HG03565 (cell line): ENCODE results near the gene PBX4.
"Not testable (repeated sequence)": the region's sequence is repeated elsewhere in the genome, so short reads cannot be mapped to it uniquely, and the experiment has no call there.

Source experiments
- ATAC-seq: cut with Tn5 transposase; IDR thresholded peaks from one replicate; pipeline ENCODE4 v1.9.1; 2021; ENCODE audit warnings: mild to moderate bottlenecking, moderate library complexity; ENCODE audit not compliant: unreplicated experiment

The PBX4 gene, protein sequence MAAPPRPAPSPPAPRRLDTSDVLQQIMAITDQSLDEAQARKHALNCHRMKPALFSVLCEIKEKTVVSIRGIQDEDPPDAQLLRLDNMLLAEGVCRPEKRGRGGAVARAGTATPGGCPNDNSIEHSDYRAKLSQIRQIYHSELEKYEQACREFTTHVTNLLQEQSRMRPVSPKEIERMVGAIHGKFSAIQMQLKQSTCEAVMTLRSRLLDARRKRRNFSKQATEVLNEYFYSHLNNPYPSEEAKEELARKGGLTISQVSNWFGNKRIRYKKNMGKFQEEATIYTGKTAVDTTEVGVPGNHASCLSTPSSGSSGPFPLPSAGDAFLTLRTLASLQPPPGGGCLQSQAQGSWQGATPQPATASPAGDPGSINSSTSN

DNA sequence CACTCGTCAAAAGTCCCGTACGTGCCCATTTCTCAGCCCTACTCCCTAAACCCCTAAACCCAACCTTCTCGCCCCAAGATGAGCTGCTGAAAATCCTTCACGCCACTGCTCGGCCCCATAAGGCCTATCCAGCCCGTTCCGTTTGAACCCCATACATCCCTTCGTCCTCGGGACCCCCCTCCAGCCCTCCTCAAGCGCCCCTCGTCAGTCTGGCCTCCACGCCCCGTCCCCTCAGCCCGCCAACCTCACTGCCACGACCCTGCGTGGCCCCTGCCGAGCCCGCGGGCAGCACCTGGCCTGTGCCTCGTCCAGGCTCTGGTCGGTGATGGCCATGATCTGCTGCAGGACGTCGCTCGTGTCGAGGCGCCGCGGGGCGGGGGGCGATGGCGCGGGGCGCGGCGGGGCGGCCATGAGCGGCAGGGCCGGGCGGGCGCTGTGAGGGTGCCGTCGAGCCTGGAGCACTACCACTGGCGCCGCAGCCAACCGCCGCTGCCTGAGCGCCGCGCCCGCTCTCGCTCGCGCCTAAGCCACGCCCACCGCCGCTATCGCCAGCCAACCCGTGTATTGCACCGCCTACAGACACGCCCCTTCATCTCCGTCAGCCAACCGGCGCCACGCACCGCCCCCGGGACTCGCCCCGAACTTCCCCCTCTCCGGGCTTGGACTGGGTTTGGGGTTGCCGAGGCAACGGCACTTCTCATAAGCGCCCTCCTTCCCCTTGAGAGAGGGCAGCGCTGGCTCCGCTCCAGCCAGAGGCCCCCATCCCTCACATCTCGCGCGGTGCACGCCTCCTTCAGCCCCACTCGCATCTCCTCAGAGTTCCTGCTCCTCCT, at the start of gene PBX4:
PBX4 (minus strand) TSS at position 469 of the 833 bp plus-strand sequence; CDS start at position 411, 58 bp downstream.
- ATAC-seq = peak; percentile 91

DNA sequence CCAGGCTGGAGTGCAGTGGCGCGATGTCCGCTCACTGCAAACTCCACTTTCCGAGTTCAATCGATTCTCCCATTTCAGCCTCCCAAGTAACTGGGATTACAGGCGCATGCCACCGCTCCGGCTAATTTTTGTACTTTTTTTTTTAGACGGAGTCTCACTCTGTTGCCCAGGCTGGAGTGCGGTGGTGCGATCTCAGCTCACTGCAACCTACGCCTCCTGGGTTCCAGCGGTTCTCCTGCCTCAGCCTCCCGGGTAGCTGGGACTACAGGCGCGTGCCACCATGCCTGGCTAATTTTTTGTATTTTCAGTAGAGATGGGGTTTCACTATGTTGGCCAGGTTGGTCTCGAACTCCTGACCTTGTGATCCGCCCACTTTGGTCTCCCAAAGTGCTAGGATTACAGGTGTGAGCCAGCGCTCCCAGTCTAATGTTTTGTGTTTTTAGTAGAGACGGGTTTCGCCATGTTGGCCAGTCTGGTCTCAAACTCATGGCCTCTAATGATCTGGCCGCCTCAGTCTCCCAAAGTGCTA, 47.0 kb upstream of the PBX4 start:
- not testable (repeated sequence) for ATAC-seq

DNA sequence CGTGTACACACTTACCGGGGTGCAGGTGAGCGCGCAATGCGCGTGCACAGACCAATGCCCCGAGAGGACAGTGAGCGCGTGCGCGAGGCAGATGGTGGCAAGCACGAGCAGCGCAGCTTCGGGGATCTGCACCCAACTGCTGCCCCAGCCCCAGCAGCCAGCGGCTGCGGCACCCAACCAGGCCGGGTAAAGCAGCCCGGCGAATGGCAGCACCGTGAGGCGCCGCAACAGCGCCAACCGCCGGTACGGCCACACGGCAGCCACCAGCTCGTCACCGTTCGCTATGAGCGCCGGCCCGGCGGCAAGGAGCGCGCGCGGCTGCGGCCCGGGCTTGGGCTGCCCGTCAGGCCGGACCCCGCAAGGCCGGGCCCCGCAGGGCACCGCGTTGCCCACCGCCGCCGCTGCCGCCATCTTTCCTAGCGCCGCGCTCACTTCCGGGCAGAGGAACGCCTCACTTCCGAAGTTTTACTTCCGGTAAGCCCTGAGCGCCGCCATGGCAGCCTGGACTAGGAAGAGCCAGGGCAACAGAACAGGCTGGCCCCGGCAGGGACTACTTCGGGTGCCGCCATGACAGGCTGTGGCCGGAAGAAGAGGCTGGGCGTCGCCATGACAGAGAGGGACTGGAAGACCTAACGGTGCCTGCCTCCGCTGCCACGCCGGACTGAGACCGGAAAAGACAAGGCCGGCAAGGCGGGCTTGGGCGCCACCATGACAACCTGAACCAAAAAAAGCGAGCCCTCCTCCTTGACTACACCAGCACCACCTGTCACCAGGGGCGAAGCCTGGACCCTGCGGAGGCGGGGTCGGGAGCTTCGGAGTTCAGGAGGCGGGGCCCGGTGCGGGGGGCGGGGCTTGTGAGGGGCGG, 45.0 kb upstream of the PBX4 start, which contains the start of gene ATP13A1:
ATP13A1 (minus strand) TSS at position 421 of the 865 bp plus-strand sequence; CDS start at position 411, 10 bp downstream.
- ATAC-seq = peak; percentile 59

DNA sequence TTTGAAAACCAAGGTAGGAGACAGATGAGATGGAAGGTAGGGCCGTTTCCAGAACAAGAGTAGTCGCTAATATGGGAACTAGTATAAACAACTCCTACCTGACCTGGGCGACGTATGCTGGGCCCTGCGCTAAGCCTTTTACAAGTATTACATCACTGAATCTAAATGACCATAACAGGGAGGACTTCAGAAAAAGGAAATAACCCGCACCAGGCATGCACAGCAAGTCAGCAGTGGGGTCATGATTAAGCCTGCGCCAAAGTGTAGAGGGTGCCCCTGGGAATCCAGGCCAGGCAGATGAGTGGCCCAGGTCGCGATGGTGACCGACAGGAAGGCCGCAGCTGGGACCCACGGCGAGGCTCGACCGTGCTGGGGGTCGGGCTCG, 44.4 kb upstream of the PBX4 start:
- ATAC-seq = no peak

DNA sequence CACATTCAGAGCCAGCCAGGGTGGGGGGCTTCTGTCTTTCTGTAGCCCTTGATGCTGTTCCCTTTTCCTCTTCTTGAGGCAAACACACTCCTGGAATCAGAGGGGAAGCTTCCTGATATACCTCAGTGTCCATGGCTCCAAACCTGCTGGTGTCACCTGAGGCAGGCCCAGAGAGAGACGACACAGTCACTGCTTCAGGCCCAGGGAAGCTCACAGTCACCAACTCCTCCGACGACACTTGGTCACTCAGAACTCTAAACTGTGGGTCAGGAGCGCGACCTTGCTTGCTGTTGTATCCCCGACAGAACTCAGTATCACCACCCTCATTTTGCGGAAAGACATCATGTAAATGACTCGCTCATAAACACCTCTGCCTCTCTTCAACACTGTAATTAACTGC, 43.9 kb upstream of the PBX4 start:
- ATAC-seq = no peak

DNA sequence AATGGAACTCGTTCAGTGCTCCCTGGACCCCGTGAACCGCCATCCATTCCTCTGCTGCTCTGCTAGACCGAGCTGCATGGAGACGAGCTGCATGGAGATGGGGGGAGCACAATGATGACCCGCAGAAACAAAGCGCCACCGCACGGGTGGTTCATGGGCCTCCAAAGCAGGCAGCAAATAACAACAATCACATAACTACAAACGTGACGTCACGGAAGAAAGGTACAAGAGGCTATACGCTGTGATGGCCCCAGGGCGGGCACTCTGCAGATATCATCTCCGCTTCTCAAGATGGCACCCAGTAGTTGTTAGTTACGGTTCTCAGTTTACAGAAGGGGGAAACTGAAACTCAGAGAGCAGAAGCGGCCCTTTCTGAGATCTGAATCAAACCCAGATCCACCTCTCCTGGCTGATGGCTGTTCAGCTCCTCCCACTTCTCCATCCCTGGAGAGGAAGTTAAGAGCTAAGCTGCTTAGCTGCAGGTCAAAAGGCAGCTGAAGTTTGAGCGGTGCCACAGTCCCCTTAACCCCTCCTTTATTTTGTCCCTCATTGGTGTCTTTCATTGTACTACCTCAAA, 43.3 kb upstream of the PBX4 start:
- ATAC-seq = peak; percentile 25

DNA sequence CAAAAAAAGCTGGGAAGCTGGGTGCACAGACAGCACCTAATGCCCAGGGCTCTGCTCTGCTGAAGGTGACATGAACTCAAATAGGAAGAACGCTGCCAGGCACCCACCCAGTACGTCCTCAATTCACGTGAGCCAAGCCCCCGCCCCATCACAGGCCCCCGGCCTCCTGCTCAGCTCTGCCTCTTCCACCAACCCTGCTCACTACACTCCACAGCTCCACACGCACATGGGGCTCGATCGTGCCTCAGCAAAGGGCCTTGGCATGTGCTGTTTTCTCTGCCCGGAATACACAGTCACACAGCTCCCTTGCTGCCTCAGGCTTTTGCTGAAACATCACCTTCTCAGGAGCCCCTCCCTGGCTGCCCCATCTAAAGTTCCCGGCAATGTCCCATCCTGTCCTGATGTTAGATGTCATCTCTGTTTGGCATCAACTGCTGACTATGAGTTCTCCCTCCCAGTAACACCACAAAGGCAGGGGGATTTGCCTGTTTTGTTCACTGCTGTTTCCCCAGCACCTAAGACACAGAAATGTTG, 42.7 kb upstream of the PBX4 start:
- ATAC-seq = no peak

DNA sequence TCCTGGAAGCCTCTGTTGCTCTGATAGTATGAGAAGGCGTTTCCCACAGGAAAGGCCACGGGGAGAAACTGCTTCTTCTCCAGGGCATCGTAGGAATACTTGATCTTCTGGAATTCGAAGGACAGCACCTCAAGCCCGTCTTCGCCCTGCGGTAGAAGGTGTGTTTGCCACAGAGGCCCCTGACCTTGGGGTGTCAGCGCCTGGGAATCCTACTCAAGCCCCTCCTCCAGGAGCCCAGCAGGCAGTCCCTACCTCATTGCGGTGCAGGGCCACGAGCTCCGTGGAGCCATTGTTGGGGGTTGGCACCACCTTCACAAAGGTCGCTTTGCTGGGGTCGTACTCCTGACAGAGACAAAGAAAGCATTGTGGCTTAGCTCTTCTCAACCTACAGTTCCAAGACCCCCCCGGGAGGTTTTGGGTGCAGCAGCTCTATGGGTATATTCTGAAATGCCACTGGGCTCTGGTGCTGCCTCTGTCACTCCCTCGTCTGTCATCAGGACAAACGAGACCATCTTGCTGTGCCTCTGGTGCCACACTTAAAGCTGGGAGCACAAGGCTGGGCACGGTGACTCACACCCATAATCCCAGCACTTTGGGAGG, 41.3 kb upstream of the PBX4 start:
- ATAC-seq = no peak

DNA sequence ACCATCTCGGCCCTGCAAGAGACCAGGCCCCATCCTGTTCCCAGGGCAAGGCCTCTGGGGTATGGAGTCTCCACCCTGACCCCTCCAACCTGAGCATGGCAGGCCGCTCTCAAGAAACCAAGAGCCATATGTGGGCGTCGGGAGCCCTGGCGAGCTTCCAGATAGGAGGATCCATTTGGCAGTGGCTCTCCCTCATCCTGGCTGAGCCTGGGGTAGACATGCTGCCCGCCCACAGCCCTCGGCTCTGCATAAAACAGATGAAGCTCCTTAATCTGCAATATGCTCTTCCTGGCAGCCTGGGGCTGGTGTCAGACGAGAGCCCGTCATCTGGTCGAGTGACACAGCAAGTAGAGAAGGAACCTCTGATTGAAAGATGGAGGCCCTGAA, 38.9 kb upstream of the PBX4 start:
- no peak for ATAC-seq

DNA sequence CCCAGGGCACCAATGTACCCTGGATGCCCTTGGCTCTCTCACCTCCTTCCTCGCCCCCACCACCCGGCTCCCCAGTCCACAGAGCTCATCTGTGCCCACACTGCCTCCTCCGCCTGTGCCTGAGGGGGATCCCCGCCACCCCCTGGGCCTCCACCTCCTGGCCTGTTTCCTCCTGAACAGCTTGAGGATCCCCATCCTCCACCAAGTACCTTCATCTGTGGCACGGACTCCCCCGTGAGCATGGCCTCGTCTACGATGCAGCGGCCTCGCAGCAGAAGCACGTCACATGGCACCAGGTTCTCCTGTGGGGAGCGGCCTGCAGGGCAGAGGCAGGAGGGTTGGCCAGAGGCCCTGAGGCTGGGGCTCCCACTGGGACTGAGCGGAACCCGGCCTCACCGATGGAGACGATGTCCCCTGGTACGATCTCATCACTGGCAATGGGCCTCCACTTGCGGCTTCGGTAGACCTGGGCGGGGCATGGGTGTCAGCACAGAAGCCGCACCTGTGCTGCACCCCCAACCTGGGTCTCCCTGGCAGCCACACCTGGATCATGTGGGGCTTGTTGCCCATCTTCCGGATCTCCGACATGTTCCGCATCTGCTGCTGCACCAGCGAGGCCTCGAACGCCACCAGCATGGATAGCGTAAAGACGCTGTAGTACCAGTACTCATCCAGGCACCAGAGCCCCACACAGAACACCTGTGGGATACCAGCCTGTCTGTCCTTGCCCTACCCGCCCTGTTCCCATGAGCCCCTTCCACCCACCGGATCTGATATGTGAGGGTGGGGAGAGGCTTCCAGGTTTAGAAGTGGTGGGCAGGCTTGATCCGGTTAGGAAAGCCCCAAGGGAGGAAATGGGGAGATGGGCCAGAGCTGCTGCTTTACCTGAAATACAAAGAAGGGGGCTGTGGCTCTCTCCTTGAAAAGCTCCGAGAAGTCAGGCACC, 38.2 kb upstream of the PBX4 start:
- ATAC-seq = no peak

DNA sequence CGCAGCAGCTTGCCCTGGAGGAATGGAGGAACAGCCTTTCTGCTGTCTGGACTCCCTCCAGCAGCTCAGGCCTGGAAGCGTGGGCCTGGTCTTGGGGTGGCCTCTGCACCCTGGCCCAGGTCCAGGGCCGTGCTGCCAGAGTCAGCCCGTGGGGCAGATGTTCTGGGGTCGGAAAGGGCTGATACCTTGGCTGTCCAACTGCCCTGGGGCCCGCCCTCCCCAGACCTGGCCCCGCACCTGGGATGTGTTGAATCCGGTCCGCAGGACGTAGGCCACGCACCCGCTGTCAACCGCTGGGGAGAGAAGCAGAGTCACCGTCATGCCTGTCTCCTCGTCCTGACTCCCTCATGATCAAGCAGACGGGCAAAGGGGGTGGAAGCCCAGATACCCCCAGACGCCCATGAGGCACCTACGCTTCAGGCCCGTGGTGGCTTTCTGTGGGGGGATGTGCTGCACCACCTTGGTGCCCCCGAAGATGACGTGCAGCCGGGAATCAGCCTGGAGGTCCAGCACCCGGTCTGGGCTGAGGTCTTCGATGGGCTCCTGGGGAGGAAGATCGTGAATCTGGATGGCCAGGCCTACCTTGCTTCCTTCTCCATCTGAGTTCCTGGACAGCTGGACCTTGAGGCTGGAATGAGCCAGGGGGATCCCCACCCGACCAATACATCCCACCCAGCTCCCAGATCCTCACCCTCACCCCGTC, 37.3 kb upstream of the PBX4 start:
- no peak for ATAC-seq

DNA sequence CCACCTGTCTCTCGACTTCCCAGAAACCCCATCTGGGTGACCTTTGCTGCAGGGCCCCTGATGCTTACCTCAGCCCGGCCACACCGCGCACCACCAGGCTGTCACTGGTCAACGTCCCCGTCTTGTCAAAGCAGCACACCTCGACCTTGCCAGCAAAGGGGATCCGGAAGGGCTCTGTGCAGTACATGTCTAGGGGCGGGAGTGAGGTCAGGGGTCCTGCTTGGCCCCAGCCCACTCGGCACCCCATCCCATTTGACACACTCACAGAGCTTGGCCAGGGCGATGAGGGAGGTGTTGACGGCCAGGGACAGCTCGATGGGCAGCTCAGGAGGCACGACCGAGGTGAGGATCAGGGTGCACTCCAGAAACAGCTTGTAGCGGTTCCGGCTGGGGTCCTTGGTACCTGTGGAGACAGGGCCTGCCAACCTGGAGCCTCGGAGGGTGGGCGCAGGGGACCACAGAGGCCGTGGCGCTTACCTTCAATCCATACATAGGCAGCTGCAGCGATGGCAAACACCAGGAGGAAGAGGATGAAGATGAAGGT, 36.6 kb upstream of the PBX4 start:
- no peak for ATAC-seq

DNA sequence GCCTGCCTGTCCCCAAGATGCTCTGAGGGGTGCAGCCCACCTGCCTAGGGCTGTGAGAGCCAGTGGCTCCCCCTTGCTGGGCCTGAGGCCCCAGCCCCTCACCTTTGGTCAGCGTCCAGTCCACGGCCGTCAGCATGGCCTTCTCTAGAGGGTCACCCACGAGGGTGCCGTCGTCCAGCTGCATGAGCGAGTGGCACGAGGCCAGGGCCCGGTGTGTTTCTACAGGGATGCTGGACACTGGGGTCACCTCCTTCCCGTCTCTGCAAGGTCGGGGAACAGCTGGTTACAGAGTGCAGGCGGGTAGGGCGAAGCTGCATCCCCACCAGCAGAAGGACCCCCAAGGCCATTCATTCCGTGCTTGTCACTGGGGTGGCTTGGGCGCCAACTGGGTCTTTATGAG, 36.0 kb upstream of the PBX4 start:
- ATAC-seq = no peak

DNA sequence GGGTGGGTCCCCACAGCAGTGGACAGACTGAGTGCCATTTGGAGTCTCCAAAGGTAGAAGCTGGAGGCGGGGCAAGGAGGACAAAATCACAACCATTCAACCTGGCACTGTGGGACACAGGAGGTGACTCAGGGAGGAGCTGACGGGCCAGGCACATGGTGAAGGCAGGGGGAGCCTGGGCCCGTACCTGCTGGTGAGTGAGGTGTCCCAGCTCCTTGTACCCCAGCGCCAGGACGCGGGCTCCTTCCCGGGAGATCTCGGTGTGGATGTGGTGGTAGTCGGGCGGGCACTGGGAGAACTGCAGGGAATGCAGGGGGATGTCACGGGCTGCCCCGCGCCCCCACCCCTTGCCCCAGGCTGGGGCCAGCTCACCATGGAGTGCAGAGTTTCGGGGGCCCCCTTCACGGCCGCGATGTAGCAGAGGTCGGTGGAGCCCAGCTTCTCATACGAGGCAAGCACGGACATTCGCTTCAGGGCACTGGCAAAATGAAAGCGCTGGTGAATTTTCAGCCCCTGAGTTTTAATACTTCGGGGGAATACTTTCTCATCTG, 35.2 kb upstream of the PBX4 start:
- ATAC-seq = no peak

DNA sequence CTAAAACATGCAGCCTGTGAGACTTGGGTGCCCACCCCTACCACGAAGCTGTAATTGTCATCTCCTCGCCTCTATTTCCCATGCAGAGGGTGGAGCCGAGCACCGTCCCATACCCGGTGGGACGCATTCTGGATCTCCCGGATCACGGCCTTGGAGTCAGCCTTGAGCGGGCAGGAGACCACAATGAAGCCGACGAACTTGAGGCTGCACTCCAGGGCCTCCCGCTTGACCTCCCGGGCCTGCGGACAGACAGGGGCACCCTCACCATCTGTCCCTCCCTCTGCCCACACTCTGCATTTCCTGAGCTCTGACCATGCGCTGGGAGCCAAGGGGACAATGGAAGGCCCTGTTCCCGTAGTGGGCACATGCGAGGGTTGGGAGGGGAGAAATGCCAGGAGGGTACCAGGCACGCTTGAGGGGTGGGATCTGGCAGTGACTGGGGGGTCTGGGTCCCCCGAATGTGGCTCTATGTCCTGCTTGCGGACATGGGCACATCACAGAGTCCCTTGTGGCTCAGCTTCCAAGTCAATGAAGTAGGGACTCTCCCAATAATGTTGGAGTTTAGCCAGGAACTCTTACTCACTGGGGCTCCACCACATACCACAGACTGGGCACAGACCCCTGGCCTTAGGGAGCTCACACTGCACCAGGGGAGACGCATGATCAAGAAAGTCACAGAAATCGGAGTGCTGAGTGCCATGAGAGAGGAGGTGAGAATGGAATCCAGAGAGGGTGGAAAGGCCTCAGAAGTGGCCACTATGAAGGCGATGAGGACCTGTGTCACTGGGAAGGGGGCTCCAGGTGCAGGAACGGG, 34.2 kb upstream of the PBX4 start:
- ATAC-seq = no peak

DNA sequence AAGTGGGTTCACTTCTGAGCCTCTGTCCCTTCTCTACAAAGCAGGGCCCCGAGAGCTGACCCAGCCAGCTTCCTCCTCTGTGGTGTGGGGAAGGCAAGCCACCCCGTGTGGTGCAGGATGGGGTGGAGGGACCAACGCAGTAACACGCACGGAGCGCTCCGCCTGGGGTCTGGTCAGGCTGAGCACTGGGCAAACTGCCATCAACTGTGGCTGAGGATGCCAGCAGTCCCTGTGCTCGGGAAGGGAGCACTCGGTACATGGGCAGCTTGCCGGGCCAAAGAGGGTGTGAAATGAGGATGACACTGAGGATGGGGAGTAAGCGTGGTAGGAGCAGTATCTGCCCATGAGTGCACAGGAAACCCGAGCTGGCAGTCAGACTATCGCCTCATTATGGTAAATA, 32.6 kb upstream of the PBX4 start:
- ATAC-seq = no peak

DNA sequence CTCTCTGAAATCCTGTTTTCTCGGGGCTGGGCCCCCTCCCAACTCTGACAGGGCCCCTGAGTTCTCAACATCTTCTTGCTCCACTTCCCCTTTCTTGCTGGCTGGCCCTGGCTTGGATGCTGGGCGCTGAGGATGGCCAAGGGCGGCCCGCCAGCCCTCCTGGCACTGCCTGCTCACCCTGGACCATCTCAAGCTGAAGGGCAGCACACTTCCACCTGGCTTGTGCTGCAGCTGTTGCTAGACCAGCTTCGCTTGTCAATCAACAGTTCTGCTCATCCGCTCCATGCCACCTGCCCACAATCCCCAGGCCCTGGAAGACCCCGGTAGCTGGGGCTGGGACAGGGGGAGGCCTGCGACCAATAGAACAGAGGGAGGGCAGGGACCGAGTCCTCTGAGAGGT, 31.8 kb upstream of the PBX4 start:
- ATAC-seq = no peak
